Keratinocyte (primary cell): ENCODE results near the gene NOS1AP.

Experiments used
- CTCF ChIP-seq, 3 experiments: IDR thresholded peaks in 1 of 3; conservative IDR thresholded peaks in 1 of 3; optimal IDR thresholded peaks in 1 of 3; 2 replicates in 2 of 3; 3 replicates in 1 of 3; pipeline versions ENCODE3 to v1.5.1; 2011; ENCODE audit warnings: low read length in 3 of 3, mild to moderate bottlenecking in 3 of 3, moderate library complexity in 2 of 3, control low read depth in 1 of 3, inconsistent platforms in 1 of 3; ENCODE audit not compliant: insufficient read depth in 2 of 3; ENCODE audit errors: extremely low read depth in 1 of 3
- EZH2 ChIP-seq: IDR thresholded peaks from one replicate; pipeline ENCODE4 v1.6.1; 2012; ENCODE audit warnings: inconsistent platforms, mild to moderate bottlenecking, low read length, moderate library complexity

- no peak for TF ChIP-seq EZH2
- no peak for TF ChIP-seq CTCF (optimal IDR thresholded peaks at IDR 0.05 in 1 of 3, IDR thresholded peaks at IDR 0.05 in 1 of 3, conservative IDR thresholded peaks at IDR 0.05 in 1 of 3; ENCODE audit: extremely low read depth in 1 of 3, insufficient read depth in 2 of 3, low read length in 3 of 3)
Measured at GRCh38 chr1:162366671-162367070, 297.2 kb downstream of the NOS1AP start.
